Brain microvascular endothelial cell (primary cell): ENCODE results near the gene MUC6.

ENCODE experiments used
- DNase-seq: peaks from one replicate; pipeline ENCODE4 v3.0.0-alpha.2; 2020
- H3K27ac ChIP-seq: fragments of 250-450 bp; sonication (Bioruptor Pico); 2 replicates; pipeline ENCODE4 v1.5.1; 2020; ENCODE audit warnings: mild to moderate bottlenecking, moderate library complexity
- H3K27me3 ChIP-seq: fragments of 250-450 bp; sonication (Bioruptor Pico); replicated peaks from 2 replicates; pipeline ENCODE4 v1.5.1; 2020; ENCODE audit warnings: mild to moderate bottlenecking
- H3K36me3 ChIP-seq: fragments of 250-450 bp; sonication (Bioruptor Pico); replicated peaks from 2 replicates; pipeline ENCODE4 v1.5.1; 2020; ENCODE audit warnings: mild to moderate bottlenecking
- H3K4me3 ChIP-seq: 2 replicates; pipeline ENCODE4 v1.5.1; 2011; ENCODE audit warnings: low read depth, mild to moderate bottlenecking, control low read depth, low read length, moderate library complexity
- CTCF ChIP-seq: IDR thresholded peaks from 2 replicates; pipeline ENCODE4 v1.5.1; 2011; ENCODE audit warnings: low read depth, mild to moderate bottlenecking, moderate library complexity, low read length, control low read depth, inconsistent platforms; ENCODE audit errors: missing control alignments
- in situ Hi-C: cut with HindIII; loops from 2 replicates; pipeline ENCODE4 v1.10.0; 2017; ENCODE audit warnings: low sequenced_read_pairs, low pct_ligation_motif_present

The MUC6 gene

GRCh38 chr11:1060410-1060809 lies 23.9 kb upstream of the MUC6 start:
- Histone ChIP-seq H3K27ac (no peak overlapping the region), H3K27me3 (no peaks in the 10 kb centered on the region), H3K36me3 (no peaks in the 10 kb centered on the region), H3K4me3 (no peak overlapping the region)
- no peak for DNase-seq
- in situ Hi-C loops = no loop called here
- no peak for TF ChIP-seq CTCF

- in situ Hi-C loops = no loop called here
- Histone ChIP-seq H3K36me3 (no peaks in the 10 kb centered on the region), H3K4me3 (no peak overlapping the region), H3K27me3 (no peaks in the 10 kb centered on the region), H3K27ac (no peak overlapping the region)
- no peak for DNase-seq
- TF ChIP-seq CTCF = no peak
These were observed 23.2 kb upstream of the MUC6 start for GRCh38 chr11:1059759-1060158.

GRCh38 chr11:1057806-1058205 lies 21.3 kb upstream of the MUC6 start:
- no peak overlapping the region for H3K27ac ChIP-seq
- no peak overlapping the region for H3K4me3 ChIP-seq
- in situ Hi-C loops = no loop called here
- no peak for DNase-seq
- TF ChIP-seq CTCF = no peak
- H3K27me3 ChIP-seq = no peaks in the 10 kb centered on the region
- no peaks in the 10 kb centered on the region for H3K36me3 ChIP-seq

GRCh38 chr11:1055990-1056771 lies 19.7 kb upstream of the MUC6 start:
- in situ Hi-C loops = no loop called here
- Histone ChIP-seq H3K27ac (no peak overlapping the region), H3K36me3 (no peaks in the 10 kb centered on the region), H3K27me3 (no peaks in the 10 kb centered on the region), H3K4me3 (no peak overlapping the region)
- TF ChIP-seq CTCF = no peak
- DNase-seq = no peak

- TF ChIP-seq CTCF = no peak
- Histone ChIP-seq H3K27ac (no peak overlapping the region), H3K27me3 (no peaks in the 10 kb centered on the region), H3K36me3 (no peaks in the 10 kb centered on the region), H3K4me3 (no peak overlapping the region)
- DNase-seq = no peak
- in situ Hi-C loops = no loop called here
These were observed 18.7 kb upstream of the MUC6 start for GRCh38 chr11:1055109-1055703.
